HEK293T (cell line): ENCODE data around the gene PLEKHD1.

Source experiments
- CTBP1 ChIP-seq: fragments of 450-650 bp; IDR thresholded peaks from 2 replicates; pipeline ENCODE4 v1.6.1; 2016; ENCODE audit warnings: borderline replicate concordance
- FOXM1 ChIP-seq: fragments of 450-650 bp; IDR thresholded peaks from 2 replicates; pipeline ENCODE4 v1.6.1; 2017; ENCODE audit warnings: mild to moderate bottlenecking, borderline replicate concordance
- LEF1 ChIP-seq: fragments of 450-650 bp; IDR thresholded peaks from 2 replicates; pipeline ENCODE4 v1.6.1; 2017; ENCODE audit warnings: mild to moderate bottlenecking, borderline replicate concordance
- NFRKB ChIP-seq: fragments of 450-650 bp; IDR thresholded peaks from 2 replicates; pipeline ENCODE4 v1.6.1; 2016; ENCODE audit warnings: mild to moderate bottlenecking, moderate library complexity
- SUZ12 ChIP-seq: fragments of 450-650 bp; IDR thresholded peaks from 2 replicates; pipeline ENCODE4 v1.6.1; 2016; ENCODE audit warnings: mild to moderate bottlenecking
- ZNF384 ChIP-seq: fragments of 450-650 bp; IDR thresholded peaks from 2 replicates; pipeline ENCODE4 v1.6.1; 2016

- TF ChIP-seq CTBP1 (no peak), ZNF384 (no peak), SUZ12 (no peak), FOXM1 (no peak), NFRKB (no peak), LEF1 (no peak)
Observed at GRCh38 chr14:69567563-69567962, 83.0 kb downstream of the PLEKHD1 start.
